ENCODE results near the gene TLCD5. TPM values are rescaled to one million over a fixed set of nuclear protein-coding genes. Genes with fewer than 3 reads are reported as not detected.

TLCD5 gene
- total RNA-seq, 4 donors from 2014 or later: 1.3 to 9.4 (median 1.5) TPM; not detected in 1

DNA sequence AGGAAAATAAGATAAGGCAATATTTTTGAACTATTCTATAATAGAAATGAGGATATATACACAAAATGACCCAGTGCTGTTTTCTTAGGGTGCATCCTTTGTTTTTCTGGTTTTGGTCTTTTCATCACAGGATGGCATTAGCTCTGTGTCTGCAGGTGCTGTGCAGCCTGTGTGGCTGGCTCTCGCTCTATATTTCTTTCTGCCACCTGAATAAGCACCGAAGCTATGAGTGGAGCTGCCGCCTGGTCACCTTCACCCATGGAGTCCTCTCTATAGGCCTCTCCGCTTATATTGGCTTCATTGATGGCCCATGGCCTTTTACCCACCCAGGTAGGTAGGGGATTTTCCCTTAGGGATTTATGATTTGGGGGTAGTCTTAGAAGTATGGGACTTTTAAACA is 2.2 kb downstream of the TLCD5 start:
- in situ Hi-C loops (cut with MboI; ENCODE audit: low pct_ligation_motif_present in 1 of 4, low pct_unique_long_range_greater_than_20kb in 1 of 4, low sequenced_read_pairs in 3 of 4) (loop anchor here in 1 of 4 donors (25.0 kb wide), 1 partner anchor 110 kb away; no protein-coding TSS in a partner anchor), intact Hi-C loops (cut with DNase I; ENCODE audit: low total_unique reads) (no loop called here)
- Histone ChIP-seq H3K4me3 (no peak overlapping the region), H3K4me1 (peaks cover 13 to 35% (median 19%) of the 10 kb centered on the region in 4 donors), H3K9me3 (no peaks in the 10 kb centered on the region), H3K27ac (peak overlapping the region in 3 of 4 donors; percentile 14 to 45 (median 32)), H3K27me3 (peaks cover 24% of the 10 kb centered on the region), H3K36me3 (no peaks in the 10 kb centered on the region)
- 26 to 75% methylated on average over 3 to 4 of the region's 4 CpGs for whole genome bisulfite sequencing, 2 donors (ENCODE audit: low coverage in 1 of 2)
- TF ChIP-seq EP300 (IDR thresholded peaks at IDR 0.05; ENCODE audit: low read depth) (no peak), POLR2AphosphoS5 (IDR thresholded peaks at IDR 0.05) (no peak), POLR2A (IDR thresholded peaks at IDR 0.05) (no peak)
- TF ChIP-seq, protein P1, sequence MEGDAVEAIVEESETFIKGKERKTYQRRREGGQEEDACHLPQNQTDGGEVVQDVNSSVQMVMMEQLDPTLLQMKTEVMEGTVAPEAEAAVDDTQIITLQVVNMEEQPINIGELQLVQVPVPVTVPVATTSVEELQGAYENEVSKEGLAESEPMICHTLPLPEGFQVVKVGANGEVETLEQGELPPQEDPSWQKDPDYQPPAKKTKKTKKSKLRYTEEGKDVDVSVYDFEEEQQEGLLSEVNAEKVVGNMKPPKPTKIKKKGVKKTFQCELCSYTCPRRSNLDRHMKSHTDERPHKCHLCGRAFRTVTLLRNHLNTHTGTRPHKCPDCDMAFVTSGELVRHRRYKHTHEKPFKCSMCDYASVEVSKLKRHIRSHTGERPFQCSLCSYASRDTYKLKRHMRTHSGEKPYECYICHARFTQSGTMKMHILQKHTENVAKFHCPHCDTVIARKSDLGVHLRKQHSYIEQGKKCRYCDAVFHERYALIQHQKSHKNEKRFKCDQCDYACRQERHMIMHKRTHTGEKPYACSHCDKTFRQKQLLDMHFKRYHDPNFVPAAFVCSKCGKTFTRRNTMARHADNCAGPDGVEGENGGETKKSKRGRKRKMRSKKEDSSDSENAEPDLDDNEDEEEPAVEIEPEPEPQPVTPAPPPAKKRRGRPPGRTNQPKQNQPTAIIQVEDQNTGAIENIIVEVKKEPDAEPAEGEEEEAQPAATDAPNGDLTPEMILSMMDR (IDR thresholded peaks at IDR 0.05): no peak
- no peak for DNase-seq

- Histone ChIP-seq H3K9me3 (no peaks in the 10 kb centered on the region), H3K4me3 (no peak overlapping the region), H3K27me3 (peaks cover 14% of the 10 kb centered on the region), H3K36me3 (no peaks in the 10 kb centered on the region), H3K27ac (no peak overlapping the region), H3K4me1 (peaks cover 13 to 35% (median 19%) of the 10 kb centered on the region in 4 donors)
- intact Hi-C loops (cut with DNase I; ENCODE audit: low total_unique reads): no loop called here
- no peak for TF ChIP-seq EP300 (IDR thresholded peaks at IDR 0.05; ENCODE audit: low read depth)
- TF ChIP-seq POLR2AphosphoS5 (IDR thresholded peaks at IDR 0.05): no peak
- no peak for TF ChIP-seq POLR2A (IDR thresholded peaks at IDR 0.05)
- TF ChIP-seq, protein P1 (IDR thresholded peaks at IDR 0.05): no peak
- DNase-seq: no peak
- 83% methylated on average over 3 of the region's 3 CpGs for WGBS, 2 donors (ENCODE audit: low coverage in 1 of 2)
- in situ Hi-C loops (cut with MboI; ENCODE audit: low pct_ligation_motif_present in 1 of 4, low pct_unique_long_range_greater_than_20kb in 1 of 4, low sequenced_read_pairs in 3 of 4): loop anchor here in 1 of 4 donors (25.0 kb wide), 1 partner anchor 108 kb away; no protein-coding TSS in a partner anchor
Observed at GRCh38 chr11:120329556-120329955, 4.5 kb downstream of the TLCD5 start.

DNA sequence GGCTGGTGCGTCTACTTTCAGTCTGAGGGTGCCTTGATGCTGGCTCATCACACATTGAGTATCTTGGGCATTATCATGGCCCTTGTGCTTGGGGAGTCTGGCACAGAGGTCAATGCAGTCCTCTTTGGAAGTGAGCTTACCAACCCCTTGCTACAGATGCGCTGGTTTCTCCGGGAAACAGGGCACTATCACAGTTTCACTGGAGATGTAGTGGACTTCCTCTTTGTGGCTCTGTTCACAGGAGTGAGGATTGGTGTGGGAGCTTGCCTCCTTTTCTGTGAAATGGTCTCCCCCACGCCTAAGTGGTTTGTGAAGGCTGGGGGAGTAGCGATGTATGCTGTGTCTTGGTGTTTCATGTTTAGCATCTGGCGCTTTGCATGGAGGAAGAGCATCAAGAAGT is 4.9 kb downstream of the TLCD5 start:
- Histone ChIP-seq H3K9me3 (no peaks in the 10 kb centered on the region), H3K4me3 (no peak overlapping the region), H3K4me1 (peaks cover 13 to 32% (median 17%) of the 10 kb centered on the region in 4 donors), H3K36me3 (no peaks in the 10 kb centered on the region), H3K27me3 (peaks cover 9% of the 10 kb centered on the region), H3K27ac (no peak overlapping the region)
- 94% methylated on average over 6 of the region's 6 CpGs; no CpG with 5 or more reads in 1 of the 2 donors for WGBS, 2 donors (ENCODE audit: low coverage in 1 of 2)
- in situ Hi-C loops (cut with MboI; ENCODE audit: low pct_ligation_motif_present in 1 of 4, low pct_unique_long_range_greater_than_20kb in 1 of 4, low sequenced_read_pairs in 3 of 4): loop anchor here in 1 of 4 donors (25.0 kb wide), 1 partner anchor 107 kb away; no protein-coding TSS in a partner anchor
- intact Hi-C loops (cut with DNase I; ENCODE audit: low total_unique reads): no loop called here
- DNase-seq: no peak
- TF ChIP-seq POLR2A (IDR thresholded peaks at IDR 0.05): no peak
- TF ChIP-seq, protein P1 (IDR thresholded peaks at IDR 0.05): no peak
- no peak for TF ChIP-seq POLR2AphosphoS5 (IDR thresholded peaks at IDR 0.05)
- TF ChIP-seq EP300 (IDR thresholded peaks at IDR 0.05; ENCODE audit: low read depth): no peak

DNA sequence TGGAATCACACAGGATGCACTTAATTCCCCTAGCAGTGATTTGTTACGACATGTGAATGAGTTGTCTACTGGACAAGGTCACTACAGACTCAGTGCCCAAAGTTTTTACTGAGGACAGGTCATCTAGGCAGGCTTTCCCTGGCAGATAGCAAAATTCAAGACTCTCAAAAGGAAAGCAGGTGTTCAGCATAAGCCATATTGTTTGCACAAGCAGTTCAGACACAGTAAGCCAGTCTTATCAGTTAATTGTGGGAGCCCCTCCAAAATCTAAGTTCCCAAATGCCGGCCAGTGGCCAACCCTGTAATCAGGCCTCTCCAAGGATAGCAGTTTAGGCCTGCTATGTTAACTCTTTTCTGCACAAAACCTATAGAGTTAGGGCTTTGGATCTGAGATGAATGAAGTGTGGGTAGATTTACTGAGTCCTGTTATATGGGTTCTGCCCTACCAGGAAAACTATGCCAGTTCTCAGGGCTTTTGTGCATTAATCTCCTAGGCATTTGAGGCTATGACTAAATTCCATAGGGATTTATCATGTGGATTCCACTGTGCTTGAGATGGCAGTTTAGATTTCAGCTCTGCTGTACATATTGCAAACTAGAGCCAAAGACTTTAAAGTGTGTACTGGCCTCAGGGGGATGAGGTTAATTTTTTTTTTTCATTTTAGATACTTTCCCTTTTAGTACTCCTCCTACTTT is 6.3 kb downstream of the TLCD5 start:
- 40 to 50% methylated on average over 2 of the region's 2 CpGs for WGBS, 2 donors (ENCODE audit: low coverage in 1 of 2)
- no peak overlapping the region for H3K4me3 ChIP-seq
- in situ Hi-C loops (cut with MboI; ENCODE audit: low pct_ligation_motif_present in 1 of 4, low pct_unique_long_range_greater_than_20kb in 1 of 4, low sequenced_read_pairs in 3 of 4) (loop anchor here in 1 of 4 donors (25.0 kb wide), 1 partner anchor 106 kb away; no protein-coding TSS in a partner anchor), intact Hi-C loops (cut with DNase I; ENCODE audit: low total_unique reads) (no loop called here)
- H3K27ac ChIP-seq: peak overlapping the region in 1 of 4 donors; percentile 23
- H3K9me3 ChIP-seq: no peaks in the 10 kb centered on the region
- H3K4me1 ChIP-seq: peaks cover 5 to 26% (median 13%) of the 10 kb centered on the region in 4 donors
- TF ChIP-seq, protein P1 (IDR thresholded peaks at IDR 0.05): no peak
- TF ChIP-seq POLR2A (IDR thresholded peaks at IDR 0.05): no peak
- no peak for TF ChIP-seq EP300 (IDR thresholded peaks at IDR 0.05; ENCODE audit: low read depth)
- no peak for TF ChIP-seq POLR2AphosphoS5 (IDR thresholded peaks at IDR 0.05)
- DNase-seq: no peak
- no peaks in the 10 kb centered on the region for H3K36me3 ChIP-seq
- H3K27me3 ChIP-seq: no peaks in the 10 kb centered on the region
